Osteoblast (primary cell): ENCODE results near the gene MEAK7. TPM values are rescaled to one million over a fixed set of nuclear protein-coding genes. Genes with fewer than 3 reads are reported as not detected.

Experiments used
- DNase-seq: peaks from one replicate; pipeline ENCODE4 v3.0.0; 2011; ENCODE audit warnings: low spot score, mixed read lengths; ENCODE audit not compliant: insufficient read length; ENCODE audit errors: missing footprints
- H2AFZ ChIP-seq: 2 replicates; pipeline ENCODE4 v1.6.0; 2011; ENCODE audit warnings: mild to moderate bottlenecking, low read length
- H3K27ac ChIP-seq: 2 replicates; pipeline ENCODE4 v1.5.1; 2011; ENCODE audit warnings: mild to moderate bottlenecking, low read depth, low read length, moderate library complexity
- H3K27me3 ChIP-seq: 2 replicates; pipeline ENCODE4 v1.6.0; 2012; ENCODE audit warnings: mild to moderate bottlenecking, control low read depth, inconsistent platforms, low read length, moderate library complexity; ENCODE audit not compliant: insufficient read depth
- H3K36me3 ChIP-seq: 2 replicates; pipeline ENCODE4 v1.5.1; 2011; ENCODE audit warnings: mild to moderate bottlenecking, low read length, control low read depth, moderate library complexity; ENCODE audit not compliant: insufficient read depth
- H3K4me1 ChIP-seq: 2 replicates; pipeline ENCODE4 v1.5.1; 2011; ENCODE audit warnings: mild to moderate bottlenecking, low read length, control low read depth, moderate library complexity; ENCODE audit not compliant: insufficient read depth
- H3K4me2 ChIP-seq: 2 replicates; pipeline ENCODE4 v1.6.0; 2011; ENCODE audit warnings: mild to moderate bottlenecking, low read length; ENCODE audit not compliant: insufficient read depth
- H3K4me3 ChIP-seq: fragments of 200-600 bp; sonication (generic); 3 replicates; pipeline ENCODE4 v1.5.1; 2012; ENCODE audit warnings: mild to moderate bottlenecking, low read length, inconsistent platforms; ENCODE audit not compliant: insufficient read depth
- H3K79me2 ChIP-seq: 2 replicates; pipeline ENCODE4 v1.6.0; 2012; ENCODE audit warnings: mild to moderate bottlenecking, low read length, control low read depth, inconsistent platforms; ENCODE audit not compliant: insufficient read depth
- H3K9me3 ChIP-seq: 2 replicates; pipeline ENCODE4 v1.5.1; 2011; ENCODE audit warnings: low read depth, low read length, control low read depth
- H4K20me1 ChIP-seq: 2 replicates; pipeline ENCODE4 v1.6.0; 2012; ENCODE audit warnings: mild to moderate bottlenecking, low read length, control low read depth; ENCODE audit not compliant: insufficient read depth
- CTCF ChIP-seq: IDR thresholded peaks from 2 replicates; pipeline ENCODE4 v1.5.1; 2011; ENCODE audit warnings: mild to moderate bottlenecking, low read depth, low read length, moderate library complexity; ENCODE audit errors: extremely low read depth
- total RNA-seq: library from RNA; depleted of rRNA; stranded (reverse); fragments of >200 nt; gene quantifications from 2 replicates; pipeline ENCODE4 v1.2.3, GENCODE V29; 2012

MEAK7 gene
- total RNA-seq, 1 donor: 24.2 TPM

DNA sequence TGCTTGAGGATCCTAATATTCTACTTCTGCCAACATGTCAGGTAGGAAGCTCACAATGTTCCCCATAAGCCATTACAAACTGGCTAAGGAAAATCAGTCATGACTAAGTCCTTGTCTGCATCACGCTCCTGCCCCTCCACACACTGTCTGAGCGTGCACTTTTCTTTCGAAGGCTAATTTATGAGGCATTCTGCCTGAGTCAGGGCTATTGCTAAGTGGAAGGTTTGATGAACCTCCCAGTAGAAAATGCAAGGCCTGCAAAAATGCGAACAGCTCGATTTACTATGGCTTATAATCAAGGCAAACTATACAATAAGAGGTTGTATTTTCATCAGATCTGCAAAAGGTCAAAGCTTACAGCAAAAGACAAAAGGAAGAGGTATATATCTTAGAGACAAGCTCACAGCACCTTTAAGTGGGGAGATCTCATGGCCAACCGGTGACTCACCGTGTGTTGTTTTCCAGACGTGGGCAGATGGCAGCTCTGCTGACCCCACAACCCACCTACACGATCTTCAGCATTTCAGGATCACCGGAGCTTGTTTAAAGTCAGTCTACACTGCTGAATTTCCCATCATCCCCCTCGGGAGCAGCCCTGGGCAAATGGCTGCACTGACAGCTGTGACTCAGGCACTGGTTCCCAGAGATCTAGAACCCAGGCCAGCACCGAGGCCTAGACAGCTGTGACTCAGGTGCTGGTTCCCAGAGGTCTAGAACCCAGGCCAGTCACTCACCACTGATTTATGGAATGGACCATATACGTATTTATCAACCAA is 26.1 kb downstream of the MEAK7 start:
- Histone ChIP-seq H3K9me3 (no peaks in the 10 kb centered on the region), H3K79me2 (peaks cover 11% of the 10 kb centered on the region), H3K36me3 (peaks cover 44% of the 10 kb centered on the region), H3K4me2 (peak overlapping the region; percentile 8), H4K20me1 (peaks cover 23% of the 10 kb centered on the region), H3K27me3 (no peaks in the 10 kb centered on the region), H2AFZ (no peak overlapping the region), H3K4me1 (peaks cover 17% of the 10 kb centered on the region), H3K27ac (peak overlapping the region; percentile 71), H3K4me3 (no peak overlapping the region)
- no peak for TF ChIP-seq CTCF
- DNase-seq: peak; percentile 96

DNA sequence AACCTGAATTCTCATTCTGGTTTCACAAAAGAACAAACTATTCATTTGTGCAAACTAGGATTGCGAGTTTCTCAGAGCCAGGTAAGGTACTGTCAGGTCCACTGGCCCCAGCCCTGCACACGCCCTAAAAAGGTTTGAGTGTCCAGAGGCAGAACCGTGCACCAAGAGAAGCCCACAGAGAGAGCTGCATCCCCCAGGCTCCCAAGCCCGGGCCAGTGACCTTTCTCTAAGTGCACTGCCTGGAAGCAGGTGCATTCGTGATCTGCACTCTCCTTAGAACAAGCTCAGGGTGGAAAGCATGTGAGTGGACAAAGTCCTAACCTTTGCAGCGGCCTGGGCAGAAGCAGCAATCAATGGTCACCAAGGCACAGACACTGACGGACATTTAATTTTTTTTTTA is 26.8 kb downstream of the MEAK7 start:
- no peak overlapping the region for H3K4me3 ChIP-seq
- no peaks in the 10 kb centered on the region for H3K9me3 ChIP-seq
- H3K27me3 ChIP-seq: no peaks in the 10 kb centered on the region
- no peak overlapping the region for H2AFZ ChIP-seq
- no peak overlapping the region for H3K27ac ChIP-seq
- H3K4me2 ChIP-seq: no peak overlapping the region
- peaks cover 16% of the 10 kb centered on the region for H3K79me2 ChIP-seq
- TF ChIP-seq CTCF: no peak
- H4K20me1 ChIP-seq: peaks cover 18% of the 10 kb centered on the region
- H3K4me1 ChIP-seq: peaks cover 17% of the 10 kb centered on the region
- H3K36me3 ChIP-seq: peaks cover 37% of the 10 kb centered on the region
- DNase-seq: no peak

DNA sequence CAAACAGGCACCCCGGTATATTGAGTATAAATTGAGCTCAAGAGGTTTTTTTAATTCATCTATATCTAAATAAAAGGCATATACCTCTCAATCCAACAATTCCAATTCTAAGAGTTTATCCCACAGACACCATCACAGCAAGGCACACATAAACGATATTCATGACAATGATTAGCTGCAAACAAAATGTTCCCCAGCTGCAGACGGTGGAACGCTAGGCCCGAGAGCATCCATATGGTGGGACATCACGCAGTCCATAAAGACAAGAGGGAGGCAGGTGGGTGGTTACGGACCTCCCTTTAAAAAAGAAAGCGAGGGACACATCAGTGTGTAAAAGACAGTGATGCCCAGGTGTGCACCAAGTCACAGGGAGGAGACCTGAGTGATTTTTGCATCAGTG is 28.1 kb downstream of the MEAK7 start:
- no peak overlapping the region for H3K4me2 ChIP-seq
- H3K4me3 ChIP-seq: no peak overlapping the region
- H4K20me1 ChIP-seq: peaks cover 18% of the 10 kb centered on the region
- H3K36me3 ChIP-seq: peaks cover 31% of the 10 kb centered on the region
- no peak overlapping the region for H3K27ac ChIP-seq
- peaks cover 17% of the 10 kb centered on the region for H3K4me1 ChIP-seq
- peaks cover 27% of the 10 kb centered on the region for H3K79me2 ChIP-seq
- no peak for TF ChIP-seq CTCF
- DNase-seq: no peak
- no peaks in the 10 kb centered on the region for H3K27me3 ChIP-seq
- no peak overlapping the region for H2AFZ ChIP-seq
- no peaks in the 10 kb centered on the region for H3K9me3 ChIP-seq

- no peak for DNase-seq
- Histone ChIP-seq H3K9me3 (no peaks in the 10 kb centered on the region), H3K27ac (no peak overlapping the region), H3K4me2 (no peak overlapping the region), H4K20me1 (peaks cover 18% of the 10 kb centered on the region), H2AFZ (no peak overlapping the region), H3K4me1 (peaks cover 17% of the 10 kb centered on the region), H3K4me3 (no peak overlapping the region), H3K36me3 (peaks cover 25% of the 10 kb centered on the region), H3K27me3 (no peaks in the 10 kb centered on the region), H3K79me2 (peaks cover 30% of the 10 kb centered on the region)
- no peak for TF ChIP-seq CTCF
Observed at GRCh38 chr16:84475643-84476240, 28.7 kb downstream of the MEAK7 start.
